ENCODE results near the gene CENPI.
"Not testable (repeated sequence)": the region's sequence is repeated elsewhere in the genome, so short reads cannot be mapped to it uniquely, and the experiment has no call there.

Gene CENPI, protein sequence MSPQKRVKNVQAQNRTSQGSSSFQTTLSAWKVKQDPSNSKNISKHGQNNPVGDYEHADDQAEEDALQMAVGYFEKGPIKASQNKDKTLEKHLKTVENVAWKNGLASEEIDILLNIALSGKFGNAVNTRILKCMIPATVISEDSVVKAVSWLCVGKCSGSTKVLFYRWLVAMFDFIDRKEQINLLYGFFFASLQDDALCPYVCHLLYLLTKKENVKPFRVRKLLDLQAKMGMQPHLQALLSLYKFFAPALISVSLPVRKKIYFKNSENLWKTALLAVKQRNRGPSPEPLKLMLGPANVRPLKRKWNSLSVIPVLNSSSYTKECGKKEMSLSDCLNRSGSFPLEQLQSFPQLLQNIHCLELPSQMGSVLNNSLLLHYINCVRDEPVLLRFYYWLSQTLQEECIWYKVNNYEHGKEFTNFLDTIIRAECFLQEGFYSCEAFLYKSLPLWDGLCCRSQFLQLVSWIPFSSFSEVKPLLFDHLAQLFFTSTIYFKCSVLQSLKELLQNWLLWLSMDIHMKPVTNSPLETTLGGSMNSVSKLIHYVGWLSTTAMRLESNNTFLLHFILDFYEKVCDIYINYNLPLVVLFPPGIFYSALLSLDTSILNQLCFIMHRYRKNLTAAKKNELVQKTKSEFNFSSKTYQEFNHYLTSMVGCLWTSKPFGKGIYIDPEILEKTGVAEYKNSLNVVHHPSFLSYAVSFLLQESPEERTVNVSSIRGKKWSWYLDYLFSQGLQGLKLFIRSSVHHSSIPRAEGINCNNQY

DNA sequence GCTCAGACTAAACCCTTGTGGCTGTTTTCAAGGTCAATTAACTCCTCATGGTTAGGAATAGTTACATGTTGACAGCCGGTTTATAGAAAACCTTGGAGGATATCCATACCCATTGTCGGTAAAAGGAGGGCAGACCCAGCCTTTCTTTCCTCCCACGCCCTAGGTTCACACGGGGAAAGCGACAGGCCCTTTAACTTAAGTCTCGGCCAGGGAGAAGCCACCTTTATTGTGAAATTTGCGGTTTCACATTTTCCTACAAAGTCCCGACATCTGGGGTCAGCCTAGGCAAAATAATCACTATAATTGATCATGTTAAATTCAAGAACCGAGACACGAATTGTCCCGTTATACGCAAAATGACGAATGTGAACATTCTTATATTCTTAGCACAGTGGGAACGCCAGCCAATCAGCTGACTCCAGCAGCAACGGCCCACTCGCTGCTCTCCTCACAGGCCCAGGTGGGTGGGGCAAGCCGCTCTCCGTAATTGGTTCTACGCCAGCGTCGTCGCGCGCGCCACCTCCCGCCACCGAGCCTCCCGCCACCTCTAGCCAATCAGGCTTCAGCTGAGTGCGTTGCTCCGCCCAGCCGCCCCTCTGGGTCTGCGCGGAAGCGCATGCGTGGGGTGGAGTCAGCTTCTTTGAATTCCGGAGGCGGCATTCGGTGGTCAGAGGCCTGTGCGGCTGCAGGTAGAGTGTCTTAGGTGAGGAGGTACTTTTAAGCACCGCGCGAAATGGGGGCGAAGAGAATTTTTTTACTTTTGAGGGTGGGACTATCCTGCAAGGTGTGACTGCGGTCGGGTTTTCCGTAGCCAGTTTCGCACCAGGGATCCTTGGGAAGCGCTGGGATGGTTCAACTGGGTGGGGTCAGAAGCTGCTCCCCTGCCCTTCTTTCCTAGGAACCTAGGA is at the start of gene CENPI:
Gene CENPI (plus strand): TSS at position 659 of the 908 bp plus-strand sequence. CDS start 2,867 bp downstream, outside the sequence.
- peak; percentile 96 for DNase-seq

DNA sequence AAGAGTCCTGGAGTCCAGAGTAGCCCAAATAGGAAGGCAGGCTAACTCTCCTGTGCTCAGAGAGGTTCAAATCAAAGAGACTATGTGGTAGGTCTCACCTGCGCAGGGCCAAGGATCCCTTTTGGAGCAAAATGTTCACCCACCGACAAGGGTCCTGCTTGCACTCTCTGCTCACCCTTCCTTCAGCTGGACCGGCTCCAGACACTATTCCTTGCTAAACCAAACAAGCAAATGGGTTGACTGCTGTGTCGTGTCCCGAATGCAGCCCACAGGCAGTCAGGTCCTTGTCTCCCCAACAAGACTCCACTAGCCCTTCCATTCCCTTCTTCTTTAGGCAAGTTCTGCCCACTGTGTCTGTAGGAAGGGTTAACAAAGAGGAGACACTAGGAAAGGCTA is 46.9 kb upstream of the CENPI start:
- DNase-seq = no peak

DNA sequence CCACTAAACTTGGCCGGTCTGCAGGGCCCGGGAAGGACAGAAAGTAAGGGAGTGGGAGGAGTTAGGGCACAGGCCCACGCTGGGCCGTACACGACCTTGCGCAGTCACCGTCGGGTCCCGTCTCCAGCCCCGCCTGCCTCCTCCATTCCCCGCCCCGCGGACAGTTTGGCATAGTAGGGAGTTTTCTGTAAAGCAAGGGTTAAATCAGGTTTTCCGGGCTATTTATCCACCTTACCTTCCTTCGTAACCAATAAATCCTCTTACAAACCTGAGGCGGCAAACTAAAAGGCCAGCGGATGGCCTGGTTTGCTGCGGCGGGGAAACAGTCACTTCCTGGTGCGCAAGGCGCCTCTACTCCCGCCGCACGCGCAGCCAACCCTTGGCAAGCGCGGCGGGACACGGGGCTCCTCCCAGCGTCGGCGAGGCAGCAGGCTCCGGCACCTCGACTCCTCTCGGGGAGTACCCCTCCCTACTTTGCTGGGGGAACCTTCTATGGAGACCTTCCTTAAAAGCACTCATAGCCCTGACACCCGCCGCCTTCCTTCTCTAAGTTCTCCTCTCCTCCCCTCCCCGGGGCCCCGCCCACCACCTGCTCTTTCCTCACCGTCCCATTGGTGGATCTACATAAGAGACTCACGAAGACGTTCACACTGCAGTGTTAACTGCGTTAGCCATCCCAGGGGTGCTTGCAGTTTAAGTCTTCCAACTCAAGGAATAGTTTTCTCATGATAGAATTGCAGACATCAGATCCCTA is 46.3 kb upstream of the CENPI start, which contains the start of gene TRMT2B:
Gene TRMT2B (minus strand): TSS at position 563 of the 754 bp plus-strand sequence. CDS start 9,822 bp downstream, outside the sequence.
- peak; percentile 84 for DNase-seq

DNA sequence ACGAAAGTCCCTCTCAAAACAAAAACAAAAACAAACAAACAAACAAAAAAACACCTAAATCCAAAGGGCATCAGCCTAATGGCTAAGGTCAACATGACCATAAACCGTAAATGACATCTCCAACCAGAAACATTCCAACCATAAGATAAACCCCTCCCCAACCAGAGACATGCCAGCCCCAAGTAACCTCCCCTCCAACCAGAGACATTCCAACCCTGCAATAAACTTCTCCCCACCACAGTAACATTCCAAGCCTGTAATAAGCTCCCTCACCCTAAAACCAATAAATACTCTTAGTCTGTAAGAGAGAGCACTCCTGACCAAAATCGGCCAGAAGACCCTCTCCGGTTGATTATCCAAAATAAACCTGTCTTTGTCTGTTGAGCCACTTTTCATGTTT is 41.5 kb upstream of the CENPI start:
- DNase-seq = not testable (repeated sequence)

DNA sequence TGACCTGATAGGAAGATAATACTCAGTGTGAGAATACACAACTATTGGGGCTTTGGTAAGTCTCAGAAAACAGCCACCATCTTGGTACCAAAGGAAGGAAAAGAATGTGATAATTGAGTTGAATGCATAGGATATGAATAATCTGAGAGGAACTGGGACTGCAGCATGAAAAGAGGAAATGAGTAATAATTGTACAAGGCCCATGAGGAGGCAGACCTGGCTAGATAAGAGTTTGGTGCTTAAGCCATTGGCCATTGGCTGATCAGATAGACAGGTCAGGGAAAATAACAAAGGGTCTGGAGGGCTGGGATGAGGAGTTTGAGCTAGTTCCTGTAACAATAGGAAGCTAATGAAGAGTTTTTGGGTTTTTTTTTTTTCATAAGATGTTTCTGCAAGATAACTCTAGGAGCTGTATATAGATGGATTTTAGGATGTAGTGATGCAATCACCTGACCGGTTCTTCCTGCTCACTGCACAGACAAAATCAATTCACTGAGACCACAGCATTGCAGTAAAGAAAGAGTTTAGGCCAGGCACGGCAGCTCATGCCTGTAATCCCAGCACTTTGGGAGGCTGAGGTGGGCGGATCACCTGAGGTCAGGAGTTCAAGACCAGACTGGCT is 40.8 kb upstream of the CENPI start:
- DNase-seq = peak; percentile 59

DNA sequence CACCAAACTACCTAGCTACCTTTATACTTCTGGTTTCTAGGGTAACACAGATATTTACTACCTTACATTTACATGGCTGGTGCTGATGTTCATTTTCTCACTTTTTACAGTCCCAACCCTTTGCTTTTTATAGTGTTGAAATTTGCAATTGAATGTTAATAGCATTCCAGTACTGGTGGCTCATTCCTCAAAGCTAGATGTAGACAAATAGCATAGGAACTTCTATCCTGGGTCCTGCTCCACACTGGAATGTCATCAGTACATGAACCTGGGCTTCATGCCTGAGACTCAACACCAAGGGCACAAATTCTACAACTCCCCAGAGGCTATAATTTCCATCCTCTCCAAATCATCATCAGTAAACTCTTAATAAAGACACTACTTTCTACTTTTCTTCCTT is 35.8 kb upstream of the CENPI start:
- no peak for DNase-seq

DNA sequence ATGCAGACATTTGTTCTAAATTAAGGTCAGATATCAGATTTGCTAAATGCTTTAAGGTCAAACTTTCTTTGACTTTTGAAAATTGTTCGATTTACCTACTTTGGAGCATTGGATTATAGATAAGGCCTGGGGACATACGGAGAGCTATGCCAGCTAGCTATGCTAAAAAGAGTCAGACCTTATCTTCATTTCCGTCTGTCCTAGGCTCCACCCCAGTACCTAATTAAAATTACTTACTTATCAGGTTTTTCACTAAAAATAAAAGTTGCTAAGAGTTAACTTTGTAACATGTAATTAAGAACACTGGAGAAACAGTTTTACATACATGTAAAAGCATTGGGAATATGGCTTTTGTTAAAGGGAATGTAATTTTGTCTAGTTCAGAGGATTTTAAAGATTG is 26.4 kb upstream of the CENPI start:
- no peak for DNase-seq

DNA sequence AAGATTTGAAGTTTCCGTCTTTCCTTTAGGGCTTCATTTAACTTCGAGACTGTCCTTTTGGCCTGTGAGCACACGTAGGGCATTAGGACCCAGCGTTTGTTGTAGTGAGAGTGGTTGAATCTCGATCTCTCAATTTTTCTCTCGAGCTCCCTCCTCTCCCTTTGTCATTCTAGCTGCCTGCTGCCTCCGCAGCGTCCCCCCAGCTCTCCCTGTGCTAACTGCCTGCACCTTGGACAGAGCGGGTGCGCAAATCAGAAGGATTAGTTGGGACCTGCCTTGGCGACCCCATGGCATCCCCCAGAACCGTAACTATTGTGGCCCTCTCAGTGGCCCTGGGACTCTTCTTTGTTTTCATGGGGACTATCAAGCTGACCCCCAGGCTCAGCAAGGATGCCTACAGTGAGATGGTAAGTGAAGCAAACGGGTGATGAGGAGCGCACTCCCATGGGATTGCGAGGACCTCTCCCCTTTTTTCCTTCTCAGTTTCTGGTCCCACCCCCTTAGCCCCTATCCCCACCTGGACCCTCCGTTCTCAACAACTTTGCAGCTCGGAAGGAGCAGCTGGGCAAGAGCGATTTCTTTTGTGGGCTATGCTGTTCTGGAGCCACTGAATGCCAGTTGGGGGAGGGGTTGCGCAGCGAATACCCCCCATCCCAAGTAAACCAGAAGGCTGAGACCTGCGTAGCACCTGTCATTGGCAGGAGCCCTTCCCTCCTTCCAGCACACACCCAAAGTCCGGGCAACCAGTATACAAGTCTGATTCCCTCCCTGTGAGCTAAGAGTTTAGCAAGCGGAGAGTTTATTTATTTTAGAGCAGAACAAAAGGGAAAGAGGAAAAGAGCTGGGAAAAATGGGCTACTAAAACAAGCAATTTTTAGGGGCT is 19.0 kb upstream of the CENPI start, which contains the start of gene TMEM35A:
Gene TMEM35A (plus strand): TSS at position 164 of the 883 bp plus-strand sequence. CDS start 124 bp downstream, at position 288.
- no peak for DNase-seq

DNA sequence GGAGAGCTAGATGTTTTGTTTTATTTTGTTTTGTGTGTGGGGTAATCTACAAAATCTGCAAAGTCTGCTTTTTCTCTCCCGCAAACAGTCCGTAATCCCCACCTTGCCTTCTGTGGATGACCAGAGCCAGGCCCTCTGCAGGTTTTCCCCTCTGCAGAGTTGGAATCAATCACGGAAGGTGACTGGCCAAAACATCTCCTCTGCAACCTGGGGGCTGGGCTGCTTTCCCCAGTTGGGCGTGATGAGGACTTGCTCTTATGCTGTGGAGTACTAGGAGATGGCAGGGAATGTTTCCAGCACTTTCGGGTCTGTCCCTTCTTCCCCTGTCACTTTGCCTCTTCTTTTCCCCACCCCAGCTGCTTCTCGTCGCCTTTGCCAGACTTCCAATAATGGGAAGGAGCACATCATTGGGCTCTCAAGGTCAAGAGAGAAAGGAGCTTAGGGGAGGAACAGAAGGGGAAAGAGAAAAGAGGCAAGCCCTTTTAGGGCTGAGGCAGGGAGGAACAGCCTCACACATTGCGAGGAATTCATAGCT is 18.2 kb upstream of the CENPI start:
- no peak for DNase-seq

DNA sequence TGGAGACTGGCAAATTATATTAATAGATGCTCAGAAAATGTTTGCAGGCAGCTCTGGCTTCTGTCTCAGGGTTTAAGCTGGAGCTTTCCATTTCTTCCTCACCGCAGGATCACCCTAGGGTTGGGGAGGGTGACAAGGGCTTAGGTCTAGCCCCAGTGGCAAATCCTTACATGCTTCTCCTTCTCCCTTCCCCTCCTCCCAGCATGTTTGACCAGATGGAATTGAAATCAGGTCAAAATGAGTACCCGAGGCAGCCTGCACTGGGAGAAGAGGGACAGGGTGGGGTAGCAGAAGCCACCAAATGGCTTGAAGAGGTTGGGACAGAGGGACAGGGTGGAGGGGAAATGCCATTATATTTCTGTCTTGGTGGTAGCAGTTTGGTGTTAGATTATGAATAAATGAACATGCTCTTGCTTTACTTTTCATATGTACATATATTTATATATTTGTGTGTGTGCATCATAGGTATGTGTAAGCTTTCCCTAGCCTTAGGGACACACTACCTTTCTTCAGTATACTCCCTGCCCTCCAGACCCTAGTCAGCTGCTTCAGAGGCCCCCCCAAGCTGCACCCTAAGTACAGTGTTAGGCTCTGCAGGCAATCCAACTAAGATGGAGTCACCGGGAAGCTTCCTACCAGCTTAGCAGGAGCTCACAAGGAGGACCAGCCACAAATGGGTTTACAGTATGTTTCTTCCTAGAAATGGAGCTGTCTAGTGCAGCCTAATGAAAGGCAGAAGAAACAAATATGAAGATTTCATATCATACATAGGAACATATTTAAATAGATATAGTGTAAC is 17.5 kb upstream of the CENPI start:
- no peak for DNase-seq

DNA sequence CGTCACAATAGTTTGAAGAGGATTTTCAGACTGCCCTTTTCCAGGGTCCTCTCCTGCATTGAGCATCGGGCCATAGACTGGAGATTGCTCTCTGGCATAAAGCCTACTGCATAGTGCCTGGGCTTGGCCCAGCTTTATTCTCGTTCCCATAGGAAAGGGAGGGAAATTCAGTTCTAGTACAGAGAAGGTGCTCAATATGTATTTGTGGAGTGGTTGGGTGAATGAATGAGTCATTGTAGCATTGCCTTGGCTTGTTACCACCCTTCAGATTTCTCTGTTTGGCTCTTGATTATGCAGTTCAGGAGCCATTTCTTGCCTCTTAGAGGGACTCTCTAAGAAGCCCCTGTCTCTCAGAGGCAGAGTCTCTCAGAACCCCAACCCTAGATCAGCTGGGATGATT is 16.8 kb upstream of the CENPI start:
- no peak for DNase-seq

DNA sequence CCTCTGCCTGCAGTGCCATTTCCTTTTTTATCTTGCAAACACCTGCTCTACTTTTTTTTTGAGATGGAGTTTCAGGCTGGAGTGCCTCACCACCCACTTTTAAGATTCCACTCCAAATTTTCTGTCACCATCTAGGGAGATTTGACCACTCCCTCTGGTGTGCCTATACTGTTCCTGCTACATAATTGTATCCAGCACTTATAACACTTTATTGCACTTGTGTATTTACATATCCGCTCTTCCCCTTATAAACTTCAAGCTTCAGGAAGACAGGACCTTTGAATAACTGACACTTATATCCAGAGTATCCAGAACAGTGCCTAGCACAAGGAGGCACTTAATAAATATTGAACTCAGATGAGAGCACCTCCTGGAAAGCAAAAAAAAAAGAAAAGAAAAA is 6.2 kb upstream of the CENPI start:
- DNase-seq = no peak

DNA sequence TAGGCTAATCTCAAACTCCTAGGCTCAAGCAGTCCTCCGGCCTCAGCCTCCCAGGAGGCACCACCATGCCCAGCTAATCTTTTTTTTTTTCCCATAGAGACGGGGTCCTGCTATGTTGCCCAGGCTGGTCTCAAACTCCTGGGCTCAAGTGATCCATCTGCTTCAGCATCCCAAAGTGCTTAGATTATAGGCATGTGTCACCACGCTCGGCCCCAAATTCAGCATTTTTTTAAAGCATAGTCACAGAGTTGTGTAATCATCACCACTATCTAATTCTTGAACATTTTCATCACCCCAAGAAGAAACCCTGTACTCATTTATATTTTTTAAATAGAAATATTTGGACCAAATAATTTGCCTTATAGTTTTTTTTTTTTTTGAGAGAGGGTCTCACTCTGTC is 10.3 kb downstream of the CENPI start:
- DNase-seq = no peak

DNA sequence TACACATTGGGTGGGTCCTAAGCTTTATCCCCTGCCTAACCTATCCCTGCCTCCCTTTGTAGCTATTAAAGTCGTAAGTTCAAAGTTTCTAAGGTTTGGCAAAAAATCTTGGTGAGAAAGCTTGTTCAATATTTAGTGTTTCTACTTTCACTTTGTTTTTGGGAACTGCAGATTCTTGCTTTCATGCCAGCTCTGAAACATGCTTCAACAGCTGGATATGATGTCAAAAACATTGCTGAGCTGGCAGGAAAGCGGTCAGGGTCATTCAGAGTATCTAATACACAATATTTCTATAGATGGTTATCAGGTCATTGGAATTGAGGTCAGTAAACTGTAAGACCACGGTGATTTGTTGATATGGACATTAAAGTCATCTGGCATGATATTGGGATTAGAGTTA is 19.7 kb downstream of the CENPI start:
- no peak for DNase-seq

DNA sequence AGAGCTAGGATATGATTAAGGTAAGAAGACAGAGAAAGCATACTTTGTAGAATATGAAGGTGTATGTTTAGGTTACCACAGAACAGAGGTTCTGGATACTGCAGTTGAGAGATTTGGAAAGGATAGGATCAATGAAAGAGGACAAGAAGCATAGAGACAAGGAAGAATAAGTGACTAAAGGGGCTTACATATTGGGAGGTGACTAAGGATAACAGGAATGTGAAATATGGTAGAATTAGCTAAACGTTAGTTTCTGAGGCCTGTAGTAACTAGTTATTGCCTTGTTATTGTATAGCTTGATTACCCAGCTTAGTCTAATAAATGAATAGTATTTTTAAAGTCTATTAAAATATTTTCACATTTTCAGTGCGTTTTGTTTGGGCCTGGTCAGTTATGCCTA is 38.2 kb downstream of the CENPI start:
- DNase-seq = no peak

All from activated CD4-positive, alpha-beta T cell treated with anti-CD3 and anti-CD28 coated beads, Interleukin-10, Interleukin-2, amounts not matched to agents 100 ng/mL and 50 ng/mL, durations not matched to agents 16 hours and 8 hours (primary cell).